Glutamatergic neuron (in vitro differentiated cells): ENCODE measurements around the gene MSX1. TPM values are rescaled to one million over a fixed set of nuclear protein-coding genes. Genes with fewer than 3 reads are reported as not detected.
A peak's percentile ranks its signal among the peaks of the same experiment; 100 is the strongest.

Experiments
- DNase-seq: peaks from one replicate; pipeline ENCODE4 v3.0.0; 2022
- H3K27ac Mint-ChIP-seq: one replicate; pipeline ENCODE4 v1.8.0; 2020; ENCODE audit warnings: mild to moderate bottlenecking, mixed read lengths, inconsistent platforms; ENCODE audit not compliant: unreplicated experiment
- H3K27me3 Mint-ChIP-seq: one replicate; pipeline ENCODE4 v1.8.0; 2020; ENCODE audit warnings: mild to moderate bottlenecking, moderate library complexity, mixed read lengths, inconsistent platforms; ENCODE audit not compliant: unreplicated experiment
- H3K36me3 Mint-ChIP-seq: one replicate; pipeline ENCODE4 v1.8.0; 2020; ENCODE audit warnings: mild to moderate bottlenecking, mixed read lengths, inconsistent platforms; ENCODE audit not compliant: unreplicated experiment
- H3K4me1 Mint-ChIP-seq: one replicate; pipeline ENCODE4 v1.8.0; 2020; ENCODE audit warnings: mild to moderate bottlenecking, low read depth, mixed read lengths, inconsistent platforms; ENCODE audit not compliant: unreplicated experiment
- H3K4me3 Mint-ChIP-seq: one replicate; pipeline ENCODE4 v1.8.0; 2020; ENCODE audit warnings: mild to moderate bottlenecking, mixed read lengths, inconsistent platforms; ENCODE audit not compliant: unreplicated experiment
- H3K9me3 Mint-ChIP-seq: one replicate; pipeline ENCODE4 v1.8.0; 2020; ENCODE audit warnings: mild to moderate bottlenecking, moderate library complexity, mixed read lengths, inconsistent platforms; ENCODE audit not compliant: unreplicated experiment
- total RNA-seq: library from RNA; stranded (reverse); fragmentation: NEBNext Ultra II Directional; extraction: Animal tissue kit (Norgen Biotek cat#: 25700); gene quantifications from one replicate; pipeline ENCODE4 v1.2.1, GENCODE V29; 2021; ENCODE audit not compliant: unreplicated experiment
- TF ChIP-seq, protein P1 (sequence below): fragments of 200-600 bp; sonication (generic); IDR thresholded peaks from one replicate; pipeline ENCODE4 v1.5.0; 2021; ENCODE audit not compliant: partially characterized antibody, unreplicated experiment

MSX1 gene
- total RNA-seq, 1 donor from 2014 or later = 0.22 TPM

DNA sequence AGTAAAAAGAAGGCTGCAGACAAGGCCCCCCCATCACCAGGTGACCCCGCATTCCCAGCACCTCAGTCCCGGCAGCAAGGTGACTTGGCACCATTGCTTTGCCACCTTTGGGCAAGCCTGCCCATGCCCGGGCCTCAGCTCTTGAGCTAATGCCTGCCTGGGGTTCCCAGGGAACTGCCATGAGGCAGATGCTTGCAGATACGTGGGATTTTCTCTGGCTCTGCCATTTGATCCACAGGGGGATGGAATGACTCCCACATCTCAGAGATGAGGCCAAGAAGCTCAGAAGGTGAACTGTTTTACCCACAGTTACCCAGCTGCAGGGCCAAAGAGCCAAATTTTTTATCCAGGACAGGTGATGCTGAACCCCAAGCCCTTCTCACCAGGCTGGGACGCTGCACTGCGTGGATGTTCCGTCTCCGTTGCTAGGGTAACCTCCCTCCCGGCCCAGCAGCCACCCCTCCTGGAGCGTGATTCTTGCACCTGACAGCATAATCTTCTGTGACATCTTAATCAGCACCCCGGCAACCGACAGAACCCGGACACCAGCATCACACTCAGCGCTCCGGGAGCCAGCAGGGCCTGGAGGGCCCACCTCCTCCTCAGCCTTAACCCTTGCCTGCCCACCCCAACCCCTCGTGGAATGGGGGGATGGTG, 15.7 kb upstream of the MSX1 start:
- no peak for DNase-seq
- TF ChIP-seq, protein P1, sequence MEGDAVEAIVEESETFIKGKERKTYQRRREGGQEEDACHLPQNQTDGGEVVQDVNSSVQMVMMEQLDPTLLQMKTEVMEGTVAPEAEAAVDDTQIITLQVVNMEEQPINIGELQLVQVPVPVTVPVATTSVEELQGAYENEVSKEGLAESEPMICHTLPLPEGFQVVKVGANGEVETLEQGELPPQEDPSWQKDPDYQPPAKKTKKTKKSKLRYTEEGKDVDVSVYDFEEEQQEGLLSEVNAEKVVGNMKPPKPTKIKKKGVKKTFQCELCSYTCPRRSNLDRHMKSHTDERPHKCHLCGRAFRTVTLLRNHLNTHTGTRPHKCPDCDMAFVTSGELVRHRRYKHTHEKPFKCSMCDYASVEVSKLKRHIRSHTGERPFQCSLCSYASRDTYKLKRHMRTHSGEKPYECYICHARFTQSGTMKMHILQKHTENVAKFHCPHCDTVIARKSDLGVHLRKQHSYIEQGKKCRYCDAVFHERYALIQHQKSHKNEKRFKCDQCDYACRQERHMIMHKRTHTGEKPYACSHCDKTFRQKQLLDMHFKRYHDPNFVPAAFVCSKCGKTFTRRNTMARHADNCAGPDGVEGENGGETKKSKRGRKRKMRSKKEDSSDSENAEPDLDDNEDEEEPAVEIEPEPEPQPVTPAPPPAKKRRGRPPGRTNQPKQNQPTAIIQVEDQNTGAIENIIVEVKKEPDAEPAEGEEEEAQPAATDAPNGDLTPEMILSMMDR = no peak
- Mint-ChIP-seq H3K4me1 (no peaks in the 10 kb centered on the region), H3K27me3 (peaks cover 11% of the 10 kb centered on the region), H3K9me3 (peaks cover 2% of the 10 kb centered on the region), H3K36me3 (no peaks in the 10 kb centered on the region), H3K27ac (no peak overlapping the region), H3K4me3 (no peak overlapping the region)

DNA sequence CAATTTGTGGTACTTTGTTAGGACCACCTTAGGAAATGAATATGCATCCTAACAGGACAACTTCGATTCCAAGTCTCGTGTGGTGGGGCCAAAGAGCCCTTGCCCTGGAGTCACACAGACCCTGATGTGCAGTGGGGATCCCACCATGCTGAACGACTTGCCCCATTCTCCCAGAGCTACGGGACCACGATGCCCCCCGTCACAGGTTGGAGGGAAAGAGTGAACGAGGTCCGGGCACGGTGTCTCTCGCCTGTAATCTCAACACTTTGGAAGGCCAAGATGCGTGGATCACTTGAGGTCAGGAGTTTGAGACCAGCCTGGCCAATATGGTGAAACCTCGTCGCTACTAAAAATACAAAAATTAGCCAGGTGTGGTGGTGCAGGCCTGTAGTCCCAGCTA, 14.4 kb upstream of the MSX1 start:
- Mint-ChIP-seq H3K27me3 (peaks cover 8% of the 10 kb centered on the region), H3K4me3 (no peak overlapping the region), H3K9me3 (peaks cover 2% of the 10 kb centered on the region), H3K36me3 (no peaks in the 10 kb centered on the region), H3K4me1 (no peaks in the 10 kb centered on the region), H3K27ac (no peak overlapping the region)
- TF ChIP-seq, protein P1 = no peak
- DNase-seq = no peak

DNA sequence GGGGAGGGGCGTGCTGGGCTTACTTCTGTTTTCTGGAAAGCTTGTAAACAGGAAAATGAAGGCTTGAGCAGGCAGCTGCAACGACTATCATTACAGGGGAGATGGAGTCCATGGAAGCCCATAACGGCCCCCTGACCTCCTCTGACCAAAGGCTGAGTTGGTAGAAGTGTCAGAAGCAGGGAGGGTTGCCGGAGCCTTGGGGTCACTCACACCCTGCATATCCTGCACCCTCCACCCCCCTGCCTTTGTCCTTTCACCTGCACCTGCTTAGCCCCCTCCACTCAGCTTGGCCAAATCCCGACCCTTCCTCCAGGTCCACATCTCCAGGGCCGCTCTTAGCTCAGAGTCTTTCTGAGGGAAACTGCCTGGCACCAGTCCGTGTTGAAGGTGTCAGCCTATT, 12.5 kb upstream of the MSX1 start:
- peaks cover 4% of the 10 kb centered on the region for H3K9me3 Mint-ChIP-seq
- TF ChIP-seq, protein P1 = no peak
- no peak for DNase-seq
- H3K4me1 Mint-ChIP-seq = no peaks in the 10 kb centered on the region
- peaks cover 9% of the 10 kb centered on the region for H3K27me3 Mint-ChIP-seq
- H3K27ac Mint-ChIP-seq = no peak overlapping the region
- no peak overlapping the region for H3K4me3 Mint-ChIP-seq
- no peaks in the 10 kb centered on the region for H3K36me3 Mint-ChIP-seq

DNA sequence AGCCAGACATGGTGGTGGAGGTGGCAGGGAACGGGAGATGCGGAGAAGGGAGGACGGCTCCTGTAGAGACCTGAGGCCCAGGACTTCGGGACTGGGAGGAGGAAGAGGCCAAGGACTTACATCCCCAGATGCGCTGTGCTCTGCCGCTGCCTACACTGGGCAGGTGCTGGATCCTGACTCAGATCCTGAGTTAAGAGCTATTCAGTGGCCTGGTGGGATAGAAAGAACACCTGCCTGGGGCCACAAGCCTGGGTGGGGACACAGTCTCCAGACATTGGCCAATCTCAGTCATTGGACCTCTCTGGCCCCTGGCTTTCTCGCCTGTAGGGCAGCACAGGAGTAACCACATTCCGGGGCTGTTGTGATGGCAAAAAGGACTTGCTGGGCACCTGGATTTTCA, 10.9 kb upstream of the MSX1 start:
- peak; percentile 4 for DNase-seq
- Mint-ChIP-seq H3K9me3 (peaks cover 7% of the 10 kb centered on the region), H3K27ac (no peak overlapping the region), H3K27me3 (peaks cover 21% of the 10 kb centered on the region), H3K36me3 (no peaks in the 10 kb centered on the region), H3K4me3 (no peak overlapping the region), H3K4me1 (peaks cover 3% of the 10 kb centered on the region)
- TF ChIP-seq, protein P1 = no peak

DNA sequence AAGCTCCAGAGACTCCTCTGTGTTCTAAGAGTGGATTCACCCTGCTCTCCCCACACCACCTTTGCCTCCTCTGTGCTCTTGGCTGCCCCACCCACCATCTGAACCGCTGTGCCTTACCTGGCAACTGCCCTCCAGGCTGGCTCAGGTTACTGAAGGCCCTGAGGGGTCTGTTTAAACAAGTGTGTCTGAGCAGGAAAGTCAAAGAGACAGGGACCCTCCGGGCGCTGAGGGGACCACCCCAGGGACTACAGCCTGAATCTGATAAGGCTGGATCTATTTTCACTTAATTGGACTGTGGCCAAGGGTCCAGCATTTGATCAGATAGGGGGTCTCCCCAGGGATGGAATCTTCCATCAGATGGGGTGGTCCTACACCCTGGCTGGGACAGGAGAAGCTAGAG, 10.4 kb upstream of the MSX1 start:
- peaks cover 21% of the 10 kb centered on the region for H3K27me3 Mint-ChIP-seq
- TF ChIP-seq, protein P1 = no peak

More for the DNA sequence above, 10.4 kb upstream of the MSX1 start:
- H3K4me1 Mint-ChIP-seq = peaks cover 3% of the 10 kb centered on the region
- no peaks in the 10 kb centered on the region for H3K36me3 Mint-ChIP-seq
- H3K9me3 Mint-ChIP-seq = peaks cover 7% of the 10 kb centered on the region
- DNase-seq = peak; percentile 4
- H3K27ac Mint-ChIP-seq = no peak overlapping the region
- no peak overlapping the region for H3K4me3 Mint-ChIP-seq
